Activated CD8-positive, alpha-beta memory T cell treated with anti-CD3 and anti-CD28 coated beads, Interleukin-2, amount 50 U/mL, for 4 hours (primary cell): ENCODE results near the gene C8B.

Experiments used
- DNase-seq: peaks from one replicate; pipeline ENCODE4 v3.0.0-alpha.2; 2020

The C8B gene

DNA sequence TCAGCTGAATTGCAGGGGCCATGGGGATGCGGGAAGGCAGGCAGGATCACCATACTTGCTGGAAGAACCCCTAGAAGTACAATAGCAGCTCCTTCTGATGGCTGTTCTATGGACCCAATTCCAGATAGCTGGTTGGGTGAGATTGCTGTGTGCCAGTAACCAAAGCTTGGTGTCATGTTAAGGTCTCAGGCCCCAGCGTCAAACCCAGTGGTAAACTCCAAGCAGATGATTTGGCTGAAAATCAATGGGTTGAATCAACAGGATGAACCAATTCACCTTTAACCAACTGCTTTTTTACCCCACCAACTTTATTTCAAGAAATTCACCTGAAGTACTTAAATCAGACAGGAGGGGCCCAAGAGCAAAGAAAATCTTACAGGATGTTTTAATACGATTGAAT, 37.8 kb downstream of the C8B start:
- no peak for DNase-seq

DNA sequence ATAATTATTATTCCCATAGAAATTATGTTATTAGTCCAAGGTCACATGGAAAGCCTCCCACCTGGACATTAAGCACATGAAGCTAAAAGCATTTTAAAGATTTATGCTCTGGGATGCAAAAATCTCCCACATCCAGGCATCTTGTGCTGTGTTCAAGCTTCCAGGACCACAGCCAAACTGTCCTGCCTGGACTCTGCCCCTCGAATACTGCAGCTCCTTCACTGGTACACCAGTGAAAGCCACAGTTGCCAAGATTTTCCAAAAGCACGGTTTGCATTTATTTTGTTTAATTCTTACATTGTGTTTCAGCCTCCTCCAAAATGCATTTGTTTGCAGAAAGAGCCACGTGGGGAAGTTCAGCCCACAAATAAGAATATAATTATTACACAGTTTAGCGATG, 38.6 kb downstream of the C8B start:
- DNase-seq, result no peak

DNA sequence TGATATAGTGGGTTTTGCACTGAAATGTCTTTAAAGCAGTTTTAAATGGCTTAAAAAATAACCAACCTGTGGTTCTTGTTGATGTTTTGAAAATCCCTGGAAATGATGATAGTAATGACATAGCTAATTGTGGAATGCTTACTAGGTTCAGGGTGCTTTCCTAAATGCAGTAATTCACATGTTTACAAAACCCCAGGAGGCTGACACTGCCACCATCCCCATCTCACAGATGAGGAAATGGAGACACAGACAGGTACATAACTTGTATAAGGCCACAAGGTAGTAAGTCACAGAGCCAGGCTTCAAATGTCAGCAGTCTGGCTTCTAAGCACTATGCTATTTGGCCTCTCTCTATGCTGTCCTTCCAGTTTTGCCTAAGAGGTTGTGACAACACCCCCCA, 40.6 kb downstream of the C8B start:
- DNase-seq, result no peak

DNA sequence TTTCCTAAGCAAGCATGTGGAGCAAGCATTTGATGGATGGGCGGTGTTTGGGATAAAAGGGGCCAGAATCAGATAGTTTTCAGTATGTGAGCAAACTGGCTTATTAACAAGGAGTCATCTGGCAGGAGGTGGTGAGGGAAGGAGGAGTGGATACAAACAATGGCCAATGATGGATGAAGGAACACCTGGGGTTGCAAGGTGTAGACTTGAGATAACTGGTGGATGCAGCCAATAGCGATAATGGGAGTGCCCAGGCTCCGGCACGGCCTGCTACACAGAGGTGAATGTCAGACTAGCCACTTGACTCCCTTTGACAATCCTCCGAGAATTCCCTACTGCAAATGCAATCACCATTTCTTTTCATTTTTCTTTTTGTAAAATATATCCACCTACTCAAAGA, 41.7 kb downstream of the C8B start:
- DNase-seq, result no peak

DNA sequence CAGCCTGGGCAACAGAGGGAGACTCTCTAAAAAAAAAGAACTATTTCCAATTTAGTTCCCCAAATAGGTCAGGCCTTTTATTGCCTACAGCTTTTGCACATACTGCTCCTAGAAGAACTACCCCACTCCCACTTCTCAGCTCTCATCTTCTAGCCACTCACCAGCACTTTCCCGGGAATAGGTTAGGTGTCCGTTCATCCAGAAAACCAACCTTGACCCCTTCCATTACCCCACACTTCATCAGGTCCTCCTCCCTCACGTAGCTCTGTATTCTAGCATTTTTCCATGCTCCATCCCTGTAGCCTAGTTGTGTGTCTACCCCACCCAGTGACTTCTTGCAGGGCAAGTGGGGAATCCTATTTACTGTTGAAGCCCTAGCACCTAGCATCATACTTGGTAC, 42.6 kb downstream of the C8B start:
- DNase-seq, result no peak

DNA sequence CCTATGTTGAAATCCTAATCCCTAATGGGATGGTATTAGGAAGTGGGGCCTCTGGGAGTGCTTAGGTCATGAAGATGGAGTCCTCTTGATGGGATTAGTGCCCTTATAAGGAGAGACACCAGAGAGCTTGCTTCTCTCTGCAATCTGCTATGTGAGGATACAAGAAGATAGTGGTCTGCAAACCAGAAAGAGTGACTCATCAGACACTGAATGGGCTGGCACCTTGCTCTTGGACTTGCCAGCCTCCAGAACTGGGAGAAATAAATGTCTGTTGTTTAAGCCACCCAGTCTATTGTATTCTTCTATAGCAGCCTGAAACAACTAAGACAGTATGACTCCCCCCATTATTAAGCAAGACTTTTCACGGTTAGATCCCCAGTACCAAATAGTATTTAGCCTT, 43.3 kb downstream of the C8B start:
- no peak for DNase-seq

DNA sequence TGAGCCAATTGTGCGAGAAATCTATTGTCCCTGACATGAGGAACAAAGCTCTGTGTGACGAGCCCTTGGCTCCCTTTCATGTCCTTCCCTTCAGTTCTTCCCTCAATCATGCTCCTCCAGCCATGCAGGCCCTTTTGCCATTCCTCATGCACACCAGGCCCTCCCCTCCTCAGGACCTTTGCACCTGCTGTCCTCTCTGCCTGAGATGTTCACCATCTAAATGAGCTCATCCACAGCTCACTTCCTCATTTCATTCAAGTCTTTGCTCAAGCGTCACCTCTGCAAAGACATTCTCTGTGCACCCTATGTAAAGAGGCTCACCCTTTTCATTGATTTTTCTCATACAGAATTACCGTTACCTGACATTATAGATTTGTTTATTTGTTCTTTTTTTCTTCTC, 43.7 kb downstream of the C8B start:
- no peak for DNase-seq

DNA sequence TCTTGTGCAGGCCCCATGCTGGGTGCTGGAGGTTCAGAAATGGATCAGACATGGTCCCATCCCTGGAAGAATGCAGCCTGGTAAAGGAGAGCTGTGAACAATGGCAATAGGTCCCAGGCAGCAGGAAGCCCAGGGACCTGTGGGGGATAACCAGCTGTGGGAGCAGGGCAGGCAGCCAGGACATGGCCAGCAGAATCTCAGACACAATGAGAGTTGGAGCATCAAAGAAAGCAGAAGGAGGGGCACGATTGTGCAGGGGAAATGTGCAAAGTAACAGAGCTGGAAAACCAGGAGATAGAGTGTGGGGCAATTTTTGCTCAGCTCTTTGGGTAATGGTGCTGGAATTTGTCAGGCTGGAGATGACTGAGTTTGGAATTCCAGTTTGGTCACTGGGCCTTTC, 44.3 kb downstream of the C8B start:
- DNase-seq, result no peak

DNA sequence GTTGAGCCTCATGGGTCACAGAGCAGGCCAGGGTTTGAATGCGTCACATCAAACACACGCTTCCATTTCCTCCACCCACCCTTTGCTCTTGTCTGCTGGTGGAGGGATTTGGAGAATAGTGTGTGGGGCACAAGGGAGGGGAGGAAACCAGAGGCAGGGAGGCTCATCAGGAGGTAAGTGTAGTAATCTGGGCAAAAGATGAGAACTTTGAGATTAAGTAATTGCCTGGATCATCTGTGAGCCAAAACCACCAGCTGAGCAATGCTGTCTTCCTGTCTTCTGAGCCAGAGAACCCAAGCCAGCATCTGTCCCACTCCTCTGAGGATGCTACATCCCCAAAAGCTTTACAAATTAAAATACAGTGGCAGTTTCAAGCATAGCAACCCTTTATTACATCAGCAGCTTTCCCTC, 45.2 kb downstream of the C8B start:
- no peak for DNase-seq

DNA sequence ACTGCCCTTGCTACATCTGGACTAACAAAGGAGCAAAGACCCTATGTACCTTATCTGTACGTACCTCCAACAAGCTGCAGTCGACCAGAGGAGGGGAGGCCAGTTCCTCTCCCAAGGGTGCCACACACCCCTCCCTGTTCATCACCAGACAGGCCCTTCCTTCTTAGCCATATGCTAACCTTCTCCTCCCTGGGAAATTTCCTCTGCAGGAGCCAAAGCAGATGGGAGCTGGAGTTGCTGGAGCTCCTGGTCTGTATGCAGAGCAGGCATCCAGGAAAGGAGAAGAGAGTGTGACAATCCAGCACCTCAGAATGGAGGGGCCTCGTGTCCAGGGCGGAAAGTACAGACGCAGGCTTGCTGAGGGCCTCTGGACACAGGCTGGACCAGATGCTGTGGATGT, 48.5 kb downstream of the C8B start:
- DNase-seq, result no peak

DNA sequence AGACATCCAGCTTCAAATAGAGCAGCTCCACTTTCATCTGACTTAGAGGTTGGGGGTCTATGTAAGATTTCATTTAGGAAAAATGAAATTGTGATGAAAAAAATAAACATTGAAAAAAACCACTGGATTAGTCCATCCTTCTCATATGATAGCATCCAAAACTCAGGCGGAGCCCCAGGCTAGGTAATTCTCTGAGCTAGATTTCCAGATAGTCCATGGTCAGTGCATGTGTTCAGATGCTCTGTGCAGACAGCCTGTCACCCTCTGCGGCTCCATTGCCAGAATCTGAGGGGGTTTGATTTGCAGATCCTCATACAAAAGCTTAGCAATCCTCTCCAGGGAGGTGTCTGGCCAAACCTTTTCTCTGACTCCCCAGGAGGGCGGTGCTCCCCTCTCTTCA, 49.2 kb downstream of the C8B start:
- DNase-seq, result no peak

DNA sequence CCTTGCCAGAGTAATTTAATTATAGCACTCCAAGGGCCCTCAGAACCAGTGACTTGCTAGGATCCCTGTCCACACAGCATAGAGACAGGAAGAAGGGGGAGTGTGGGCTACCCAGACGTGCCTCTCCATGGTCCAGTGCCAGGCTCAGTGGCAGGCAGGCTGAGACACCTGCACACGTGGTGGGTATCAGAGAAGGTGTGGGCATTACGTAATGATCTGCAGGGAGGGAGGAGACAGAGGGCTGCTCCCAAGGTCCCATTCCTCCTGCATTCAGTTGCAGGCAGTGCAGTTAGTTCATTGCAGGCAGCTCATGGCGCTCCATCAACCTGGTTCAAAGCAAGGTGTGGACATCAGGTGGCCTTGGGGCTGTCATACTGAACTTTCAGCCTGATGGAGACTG, 49.9 kb downstream of the C8B start:
- no peak for DNase-seq

DNA sequence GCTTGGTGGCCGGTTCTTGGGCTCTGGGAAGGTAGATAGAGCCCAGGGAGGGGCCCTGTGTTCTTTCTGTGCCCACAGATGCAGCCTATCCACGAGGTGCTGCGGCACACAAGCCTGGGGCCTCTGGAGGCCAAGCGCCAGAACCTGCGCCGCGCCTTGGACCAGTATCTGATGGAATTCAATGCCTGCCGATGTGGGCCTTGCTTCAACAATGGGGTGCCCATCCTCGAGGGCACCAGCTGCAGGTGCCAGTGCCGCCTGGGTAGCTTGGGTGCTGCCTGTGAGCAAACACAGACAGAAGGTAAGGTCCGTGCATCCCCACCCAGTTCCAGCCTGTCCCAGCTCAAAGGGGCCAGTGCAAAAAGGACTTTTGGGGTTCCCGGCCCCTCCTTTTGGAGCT, 53.5 kb downstream of the C8B start:
- DNase-seq, result no peak

DNA sequence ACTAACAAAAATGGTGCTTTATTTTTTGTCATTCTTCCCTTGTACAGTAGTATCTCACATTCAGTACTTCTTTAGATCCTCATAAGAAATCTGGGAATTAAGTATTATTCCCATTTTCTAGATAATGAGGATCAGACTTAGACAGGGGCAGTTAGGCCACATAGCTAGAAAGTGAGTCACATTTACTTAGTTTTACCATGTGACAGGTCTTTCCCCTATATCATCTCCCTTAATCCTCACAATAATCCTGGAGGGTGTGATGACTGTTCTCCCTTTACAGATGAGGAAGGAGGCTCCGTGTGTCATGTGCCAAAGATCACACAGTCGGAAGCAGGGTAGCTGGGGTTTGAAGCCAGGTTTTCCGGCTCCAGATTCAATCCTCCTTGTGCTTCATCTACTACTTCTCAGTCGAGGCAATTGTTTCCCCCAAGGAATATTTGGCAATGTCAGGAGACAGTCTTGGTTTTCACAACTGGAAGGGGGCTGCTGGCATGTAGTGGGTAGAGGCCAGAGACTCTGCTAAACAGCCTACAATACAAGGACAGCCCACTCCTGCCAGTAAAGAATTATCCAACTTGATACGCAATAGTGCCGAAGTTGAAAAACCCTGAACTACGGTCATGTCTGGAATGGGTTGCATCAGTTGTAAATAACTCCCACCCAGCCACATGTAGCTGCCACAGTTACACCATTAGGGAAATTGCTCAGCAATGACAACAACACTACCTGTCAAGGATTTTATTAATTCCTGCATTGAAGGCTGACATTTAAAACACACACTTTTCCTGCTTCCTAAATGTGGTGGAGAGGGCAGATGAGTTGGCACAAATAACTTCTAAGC, 54.5 kb downstream of the C8B start:
- no peak for DNase-seq

DNA sequence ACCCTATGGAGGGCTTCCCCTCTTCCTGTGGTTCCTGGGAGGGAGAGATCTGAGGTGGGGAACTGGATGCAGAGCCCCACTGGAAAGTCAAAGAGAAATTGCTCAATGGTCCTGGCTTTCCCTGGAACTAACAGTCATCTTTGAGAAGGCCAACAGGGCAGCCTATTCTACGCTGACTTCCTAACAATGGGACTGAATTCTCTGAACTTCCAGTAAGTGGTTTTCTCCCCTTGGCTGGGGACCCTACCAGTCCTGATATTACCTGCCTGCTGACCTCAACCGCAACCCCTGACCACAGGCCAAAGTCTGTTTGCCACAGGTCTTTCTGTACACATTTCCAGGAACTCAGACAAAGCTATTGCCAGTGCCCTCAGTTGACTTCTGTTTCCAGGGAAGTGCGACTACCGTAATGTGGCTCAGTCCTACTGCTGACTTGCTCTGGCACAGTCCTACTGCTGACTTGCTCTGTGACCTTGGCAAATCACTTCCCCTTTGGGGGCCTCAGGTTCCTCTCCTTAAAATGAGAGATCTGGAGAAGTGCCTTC, 55.3 kb downstream of the C8B start:
- DNase-seq, result no peak

DNA sequence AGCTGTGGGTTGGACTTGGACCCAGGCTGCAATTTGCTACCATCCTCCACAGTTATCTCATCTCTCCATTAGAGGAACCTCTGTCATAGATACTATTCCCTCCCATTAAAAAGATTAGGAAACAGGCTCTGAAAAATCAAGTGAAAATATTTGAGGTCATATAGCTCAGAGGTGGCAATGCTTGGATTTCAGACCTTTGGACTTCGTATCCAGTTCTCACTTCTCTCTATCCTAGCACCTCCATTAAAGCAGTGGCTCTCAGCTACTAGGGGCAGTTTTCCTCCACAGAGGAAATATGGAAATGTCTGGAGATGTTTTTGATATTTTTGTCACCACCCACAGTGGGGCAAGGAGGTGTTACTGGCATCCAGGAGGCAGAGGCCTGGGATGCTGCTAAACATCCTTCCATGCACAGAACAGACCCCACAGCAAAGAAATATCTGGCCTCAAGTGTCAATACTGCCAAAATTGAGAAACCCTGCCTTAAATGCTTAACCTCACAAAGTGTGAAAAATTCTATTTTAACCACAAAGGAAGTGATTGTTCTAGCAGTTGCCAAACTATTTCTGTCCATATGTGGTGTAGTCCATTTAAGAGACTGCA, 57.1 kb downstream of the C8B start:
- DNase-seq, result no peak

DNA sequence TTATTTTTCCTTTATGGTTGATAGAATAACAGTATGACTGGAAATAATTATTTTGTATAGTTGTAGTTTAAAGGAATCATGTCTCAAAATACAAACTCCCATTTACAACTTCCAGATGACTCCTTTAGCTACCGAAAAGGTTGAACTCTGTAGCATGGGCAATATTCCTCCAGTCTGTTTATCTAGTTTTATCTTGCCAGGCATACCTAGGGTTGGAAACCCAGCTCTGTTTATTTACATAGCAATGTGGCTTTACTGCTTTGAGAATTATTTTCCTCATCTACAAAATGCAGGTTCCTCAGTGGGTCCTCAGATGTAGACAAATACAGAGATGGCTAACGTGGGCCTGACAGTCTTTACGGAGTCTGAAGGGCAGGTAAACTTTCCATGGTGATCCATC, 60.1 kb downstream of the C8B start:
- DNase-seq, result no peak

DNA sequence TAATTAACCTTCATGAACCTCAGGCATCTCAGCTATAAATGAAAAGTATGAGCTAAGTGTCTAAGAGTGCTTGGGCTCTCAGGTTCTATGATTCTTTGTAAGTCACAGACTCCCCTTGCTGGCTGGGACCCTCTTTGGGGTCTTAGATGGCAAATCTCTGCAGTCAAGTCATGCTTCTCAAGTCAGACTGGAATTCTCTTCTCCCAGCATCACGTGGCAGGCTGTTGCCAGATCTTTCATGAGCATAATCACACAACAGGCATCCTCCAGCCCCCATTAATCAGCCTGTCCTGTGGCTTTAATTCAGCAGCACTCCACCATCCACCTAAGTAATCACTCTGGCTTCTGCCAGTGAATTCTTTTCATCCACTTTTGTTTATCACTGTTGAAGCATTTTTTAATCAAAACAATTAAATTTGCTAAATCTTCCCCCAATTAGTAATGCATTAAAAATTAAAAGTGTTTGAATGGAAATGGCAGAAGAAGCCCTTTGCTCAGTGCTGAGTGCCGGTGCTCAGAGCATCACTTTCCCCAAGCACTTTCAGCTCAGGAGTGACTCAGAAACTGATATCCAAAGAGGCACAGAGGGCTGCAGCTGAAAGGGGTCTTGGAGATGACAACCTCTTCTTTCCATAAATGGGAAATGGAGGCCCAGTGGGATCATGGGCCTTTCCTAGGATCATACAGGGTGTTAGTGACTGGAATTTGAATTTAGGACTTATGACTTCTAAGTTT, 61.0 kb downstream of the C8B start:
- DNase-seq, result no peak

DNA sequence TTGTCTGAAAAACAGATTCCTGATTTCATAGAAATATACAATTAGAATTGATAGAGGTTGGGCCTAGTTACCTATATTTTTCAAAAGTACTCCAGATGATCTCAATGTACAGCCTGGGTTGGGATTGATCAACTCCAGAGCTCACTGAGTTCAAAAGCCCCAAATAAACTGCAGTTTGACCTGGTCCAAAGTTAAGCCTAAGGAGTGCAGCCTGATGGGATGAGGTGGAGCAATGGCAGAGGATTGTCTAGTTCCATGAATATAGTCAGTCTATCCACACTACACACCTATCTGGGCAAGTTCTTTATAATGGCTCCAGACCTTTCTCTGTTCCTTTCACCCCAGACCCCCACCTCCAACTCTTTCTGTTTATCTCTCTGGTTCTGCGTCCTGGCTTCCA, 62.0 kb downstream of the C8B start:
- DNase-seq, result no peak

DNA sequence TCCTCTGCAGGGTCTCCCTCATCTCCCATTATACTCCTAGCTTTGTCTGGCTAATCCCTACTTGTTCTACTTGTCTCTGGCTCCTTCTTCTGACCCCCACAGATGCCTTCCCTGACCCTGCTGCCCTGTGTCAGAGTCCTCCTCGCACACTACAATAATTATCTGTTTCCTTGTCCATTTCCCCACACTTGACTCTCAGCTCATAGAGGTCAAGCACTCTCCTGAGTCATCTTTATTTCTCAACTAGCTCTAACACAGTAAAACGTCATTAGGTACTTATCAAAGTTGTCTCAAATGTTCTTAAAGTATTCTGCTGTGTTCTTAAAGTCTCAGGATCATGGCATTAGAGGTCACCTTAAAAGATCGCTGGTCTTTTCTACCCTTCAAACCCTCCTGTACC, 64.1 kb downstream of the C8B start:
- DNase-seq, result no peak

DNA sequence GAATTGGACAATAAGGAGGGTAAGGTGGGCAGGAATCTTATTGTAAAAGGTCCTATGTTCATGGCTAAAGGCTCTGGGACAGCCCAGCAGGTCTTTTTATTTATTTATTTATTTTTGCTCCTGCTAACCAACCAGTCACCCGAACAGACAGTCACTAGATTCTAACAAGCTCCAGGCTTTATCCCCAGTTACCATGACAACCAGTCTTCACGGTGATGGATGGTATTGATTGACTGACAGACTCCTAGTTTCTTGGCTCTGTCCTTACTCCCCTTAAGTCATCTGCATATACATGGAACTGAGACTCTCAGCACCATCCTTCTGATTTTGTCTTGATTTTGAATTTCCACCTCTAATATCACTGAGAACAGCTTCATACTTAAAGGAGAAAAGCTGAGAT, 66.9 kb downstream of the C8B start:
- DNase-seq, result no peak

DNA sequence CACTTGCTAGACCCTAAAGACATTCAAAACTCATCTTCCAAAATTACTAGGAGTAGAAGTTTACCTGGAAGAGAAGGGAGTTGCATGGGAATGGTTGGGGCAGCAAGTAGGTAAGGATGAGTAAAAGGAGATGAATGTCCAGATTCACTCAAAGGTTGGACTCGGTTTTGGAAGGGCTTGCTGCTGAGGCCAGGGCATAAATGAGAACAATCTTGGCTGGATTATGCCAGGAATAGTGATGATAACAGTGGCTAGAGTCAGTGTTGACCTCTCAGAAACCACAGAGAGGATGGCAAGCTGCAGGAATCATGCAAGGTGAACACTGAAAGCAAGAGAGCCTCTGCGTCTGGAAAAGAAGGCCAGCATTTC, 67.8 kb downstream of the C8B start:
- DNase-seq, result no peak

DNA sequence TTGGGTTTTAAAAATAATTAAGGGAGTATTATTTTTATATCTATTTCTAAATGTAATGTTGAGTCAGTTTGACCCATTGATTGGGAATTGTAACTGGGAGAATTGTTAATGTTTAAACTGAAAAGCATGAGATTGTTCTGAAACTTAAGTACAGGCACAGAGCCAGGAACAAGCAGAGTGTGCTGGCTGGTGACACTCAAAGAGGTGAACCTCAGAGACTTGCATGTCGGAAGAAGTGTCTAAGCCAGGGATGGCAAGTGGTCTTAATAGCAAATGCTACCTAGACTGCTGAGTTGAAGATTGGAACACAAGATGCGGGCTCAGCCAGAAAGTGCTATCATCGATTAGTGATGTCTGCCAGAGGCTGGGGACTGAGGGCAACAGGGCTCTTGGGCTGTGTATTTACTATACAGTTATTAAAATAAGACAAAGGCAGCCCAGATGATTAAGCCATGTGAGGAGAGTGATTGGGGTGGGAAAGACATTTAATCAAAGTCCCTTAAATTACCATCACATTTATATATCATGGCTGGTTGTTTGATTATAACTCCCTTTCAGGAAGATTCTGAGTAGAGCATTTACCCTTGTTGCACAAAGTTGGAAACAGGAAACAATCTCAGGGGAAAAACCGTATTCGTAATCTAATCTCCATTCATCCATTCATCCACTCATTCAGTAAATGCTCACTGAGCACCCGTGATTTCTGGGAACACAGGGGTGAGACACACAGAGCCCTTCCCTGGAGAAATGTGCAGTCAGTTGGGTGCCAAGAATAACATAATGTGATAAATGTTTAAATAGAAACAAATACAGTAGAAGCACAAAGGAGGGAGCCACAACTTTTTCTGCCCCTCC, 68.4 kb downstream of the C8B start:
- DNase-seq, result no peak
